ENCODE measurements around the gene MED13L.

The MED13L gene

DNA sequence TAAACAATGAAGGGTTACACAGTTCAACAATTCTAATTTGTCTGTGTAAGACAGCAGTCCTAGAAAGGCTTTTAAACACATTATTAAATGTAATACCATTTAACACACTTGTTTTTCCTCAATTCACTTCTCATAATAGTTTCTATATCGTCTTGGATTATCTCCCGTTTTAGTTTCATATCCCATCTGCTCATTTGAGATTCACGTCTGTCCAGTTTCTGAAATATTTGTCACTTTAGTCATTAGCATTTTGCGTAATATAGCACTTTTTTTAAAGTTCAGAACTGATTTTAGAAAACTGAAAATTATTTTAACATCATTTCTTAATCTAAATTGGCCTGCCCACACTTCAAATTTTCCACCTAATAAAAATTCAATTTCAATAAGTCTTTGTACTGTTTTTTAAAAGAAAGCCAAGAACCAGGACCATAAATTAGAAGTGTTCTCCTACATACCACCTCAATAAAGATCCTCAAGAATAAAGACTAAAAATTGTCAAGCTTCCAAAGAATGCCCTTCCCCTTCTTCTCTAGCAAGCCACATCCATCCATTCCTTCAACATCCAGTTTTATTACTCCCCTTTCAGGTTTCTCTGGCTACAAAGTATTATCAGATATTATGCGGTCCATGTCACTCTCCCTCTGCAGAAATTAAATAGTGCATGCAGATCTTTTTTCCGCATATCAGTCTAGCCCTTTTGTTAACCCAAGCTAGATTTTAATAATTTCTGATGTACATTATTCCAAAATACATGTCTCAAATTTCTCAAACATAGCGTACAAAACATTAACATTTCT lies 11.9 kb downstream of the MED13L start:
- TF ChIP-seq Cebpa-rat (IDR thresholded peaks at IDR 0.05) = no peak
- H3K4me2 ChIP-seq = peak overlapping the region; percentile 16 to 89 (median 60); a peak in 18 of 22 replicates
- peaks cover 59 to 97% (median 80%) of the 10 kb centered on the region in 10 experiments for H3K4me1 ChIP-seq
- no peak overlapping the region for H3K4me3 ChIP-seq
- H3K9ac ChIP-seq = peak overlapping the region in 1 of 11 experiments; percentile 59; a peak in 1 of 22 replicates
- peaks cover 100% of the 10 kb centered on the region in 11 experiments for H4K20me1 ChIP-seq
- H3K27ac ChIP-seq = no peak overlapping the region
- H3K9me3 ChIP-seq (replicated peaks in 1 of 11) = no peaks in the 10 kb centered on the region
- H3K36me3 ChIP-seq = no peaks in the 10 kb centered on the region
- H3K27me3 ChIP-seq = no peaks in the 10 kb centered on the region

DNA sequence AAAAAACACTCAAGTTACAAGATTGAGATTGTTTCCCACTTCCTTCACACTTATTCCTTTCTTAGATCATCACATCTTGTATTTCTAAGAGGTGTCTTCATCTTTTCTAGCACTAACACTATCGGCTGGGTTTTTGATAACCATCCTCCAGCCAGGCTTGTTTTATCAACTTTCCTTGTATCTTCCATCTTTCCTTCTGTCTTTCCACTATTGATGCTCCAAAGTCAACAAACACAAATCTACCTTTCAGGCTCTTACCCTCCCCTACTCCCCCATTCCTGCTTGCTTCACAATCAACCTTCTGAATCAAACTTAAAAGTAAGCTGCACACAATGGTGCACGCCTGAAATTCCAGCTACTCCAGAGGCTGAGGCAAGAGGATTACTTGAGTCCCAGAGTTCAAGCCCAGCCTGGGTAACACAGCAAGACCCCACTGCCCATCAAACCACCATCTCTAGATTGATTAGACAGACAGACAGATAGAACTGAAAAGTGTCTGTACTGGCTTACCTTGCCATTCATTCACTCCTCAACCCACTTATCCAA lies 12.9 kb downstream of the MED13L start:
- Histone ChIP-seq H4K20me1 (peaks cover 100% of the 10 kb centered on the region in 11 experiments), H3K4me1 (peaks cover 55 to 95% (median 72%) of the 10 kb centered on the region in 10 experiments), H3K4me3 (no peak overlapping the region), H3K4me2 (peak overlapping the region; percentile 25 to 85 (median 59); a peak in 20 of 22 replicates), H3K27me3 (no peaks in the 10 kb centered on the region), H3K27ac (peak overlapping the region in 2 of 11 experiments; percentile 2 to 16; a peak in 2 of 22 replicates), H3K9ac (peak overlapping the region in 1 of 11 experiments; percentile 9; a peak in 1 of 22 replicates), H3K36me3 (0 out of 22 replicates have a peak, but pooled peaks cover 0 to 6% (median 0%) of the 10 kb centered on the region in 11 experiments), H3K9me3 (replicated peaks in 1 of 11) (no peaks in the 10 kb centered on the region)
- TF ChIP-seq Cebpa-rat (IDR thresholded peaks at IDR 0.05) = no peak

DNA sequence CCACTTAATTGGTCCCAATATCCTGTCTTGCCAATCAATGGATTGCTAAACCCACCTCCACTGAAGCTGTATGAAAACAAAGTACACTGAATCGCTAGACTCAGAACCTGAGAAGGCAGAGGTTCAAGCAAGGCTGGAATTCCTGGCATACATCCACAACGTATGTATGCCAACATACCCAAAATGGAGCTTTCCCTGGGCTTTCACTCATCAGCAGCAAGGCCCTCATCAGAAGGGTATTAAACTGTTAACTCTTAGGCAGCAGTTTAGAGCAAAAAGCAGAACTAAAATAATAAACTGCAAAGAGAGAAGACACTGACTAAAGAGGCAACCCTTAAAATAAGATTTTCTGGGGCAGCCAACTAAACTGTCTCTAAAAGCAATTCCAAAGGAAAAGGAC lies 13.6 kb downstream of the MED13L start:
- H3K4me2 ChIP-seq = peak overlapping the region; percentile 2 to 85 (median 40); a peak in 19 of 22 replicates
- no peak overlapping the region; a peak in 1 of 22 replicates for H3K9ac ChIP-seq
- no peaks in the 10 kb centered on the region for H3K27me3 ChIP-seq
- H3K36me3 ChIP-seq = 0 out of 22 replicates have a peak, but pooled peaks cover 0 to 6% (median 0%) of the 10 kb centered on the region in 11 experiments
- no peaks in the 10 kb centered on the region for H3K9me3 ChIP-seq (replicated peaks in 1 of 11)
- peak overlapping the region in 1 of 11 experiments; percentile 16; a peak in 1 of 22 replicates for H3K27ac ChIP-seq
- H3K4me3 ChIP-seq = no peak overlapping the region
- peaks cover 51 to 88% (median 66%) of the 10 kb centered on the region in 10 experiments for H3K4me1 ChIP-seq
- peaks cover 100% of the 10 kb centered on the region in 11 experiments for H4K20me1 ChIP-seq
- TF ChIP-seq Cebpa-rat (IDR thresholded peaks at IDR 0.05) = no peak

DNA sequence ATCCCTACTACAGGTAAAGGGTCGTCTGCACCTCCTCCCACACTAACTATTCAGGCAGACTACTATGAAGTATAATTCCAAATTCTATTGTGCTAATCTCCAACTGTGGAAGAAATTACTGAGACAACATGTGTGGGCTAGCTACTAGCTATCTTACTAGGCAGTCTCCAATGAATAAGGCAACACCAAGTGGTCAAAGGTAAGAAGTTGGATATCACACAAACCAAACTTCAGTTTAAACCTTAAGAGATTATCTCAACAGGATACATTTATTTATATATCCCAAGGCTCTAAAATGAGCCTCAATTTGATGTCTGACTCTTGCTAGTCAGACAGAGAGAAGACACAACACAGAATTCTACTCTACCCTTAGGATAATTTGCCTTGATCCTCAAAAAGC lies 14.1 kb downstream of the MED13L start:
- H3K27ac ChIP-seq = 0 out of 22 replicates have a peak overlapping the region, but pooled peaks of 1 of the 11 experiments have one; percentile 16
- H3K27me3 ChIP-seq = no peaks in the 10 kb centered on the region
- TF ChIP-seq Cebpa-rat (IDR thresholded peaks at IDR 0.05) = no peak
- H3K4me1 ChIP-seq = peaks cover 51 to 87% (median 65%) of the 10 kb centered on the region in 10 experiments
- no peak overlapping the region for H3K9ac ChIP-seq
- no peaks in the 10 kb centered on the region for H3K9me3 ChIP-seq (replicated peaks in 1 of 11)
- H4K20me1 ChIP-seq = peaks cover 100% of the 10 kb centered on the region in 11 experiments
- no peak overlapping the region for H3K4me3 ChIP-seq
- H3K36me3 ChIP-seq = 0 out of 22 replicates have a peak, but pooled peaks cover 0 to 6% (median 0%) of the 10 kb centered on the region in 11 experiments
- H3K4me2 ChIP-seq = peak overlapping the region in 10 of 11 experiments; percentile 2 to 85 (median 50); a peak in 19 of 22 replicates

DNA sequence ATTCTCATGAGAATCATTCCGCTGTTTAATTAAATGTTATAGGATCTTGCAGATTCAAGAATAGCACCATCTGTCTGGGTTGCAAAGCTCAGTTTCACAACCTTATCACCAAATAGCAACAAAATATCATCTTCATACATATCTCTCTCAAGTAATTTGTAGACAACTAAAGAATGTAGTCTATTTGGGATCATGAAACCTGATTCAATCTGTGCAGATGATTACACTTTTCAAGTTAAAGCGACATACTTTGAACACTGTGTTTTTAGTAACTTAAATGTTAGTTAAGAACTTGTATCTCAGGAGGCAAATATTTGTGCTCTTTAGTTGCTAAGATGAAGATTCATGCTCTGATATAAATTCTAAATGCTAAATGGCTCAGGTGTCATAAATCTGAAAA lies 14.8 kb downstream of the MED13L start:
- Histone ChIP-seq H3K36me3 (0 out of 22 replicates have a peak, but pooled peaks cover 0 to 6% (median 0%) of the 10 kb centered on the region in 11 experiments), H3K27ac (no peak overlapping the region), H3K27me3 (no peaks in the 10 kb centered on the region), H3K9ac (no peak overlapping the region), H4K20me1 (peaks cover 100% of the 10 kb centered on the region in 11 experiments), H3K4me3 (no peak overlapping the region), H3K4me1 (peaks cover 50 to 87% (median 65%) of the 10 kb centered on the region in 10 experiments), H3K4me2 (peak overlapping the region in 2 of 11 experiments; percentile 6 to 19; a peak in 2 of 22 replicates), H3K9me3 (replicated peaks in 1 of 11) (no peaks in the 10 kb centered on the region)
- no peak for TF ChIP-seq Cebpa-rat (IDR thresholded peaks at IDR 0.05)

DNA sequence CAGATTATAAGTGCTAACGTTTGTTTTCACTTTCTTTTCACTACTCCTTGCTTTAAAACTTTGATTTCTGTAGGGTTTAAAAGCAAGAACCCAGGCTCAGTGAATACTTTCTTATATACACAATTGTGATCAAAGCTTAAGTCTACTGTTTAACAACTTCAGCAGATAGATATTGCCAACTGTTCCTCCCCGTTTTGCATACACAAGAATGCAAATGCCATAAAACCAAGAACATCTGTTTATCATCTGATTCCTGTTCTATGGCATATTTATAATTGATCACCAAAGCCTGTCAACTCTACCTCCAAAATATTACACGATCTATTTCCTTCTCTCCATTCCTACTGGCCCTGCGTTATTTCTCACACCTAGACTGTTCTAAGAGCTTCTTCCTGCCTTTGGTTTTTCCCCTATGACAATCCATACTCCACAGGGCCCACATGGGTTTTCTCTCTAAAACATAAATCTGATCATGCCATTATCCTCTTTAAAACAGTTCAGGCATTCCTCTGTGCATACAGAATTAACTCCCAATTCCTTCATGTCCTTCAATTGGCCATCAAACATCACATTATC lies 15.9 kb downstream of the MED13L start:
- Histone ChIP-seq H3K4me1 (peaks cover 43 to 87% (median 64%) of the 10 kb centered on the region in 10 experiments), H3K4me3 (no peak overlapping the region), H3K27me3 (no peaks in the 10 kb centered on the region), H3K9ac (no peak overlapping the region), H3K36me3 (0 out of 22 replicates have a peak, but pooled peaks cover 0 to 6% (median 0%) of the 10 kb centered on the region in 11 experiments), H3K4me2 (peak overlapping the region in 5 of 11 experiments; percentile 4 to 53 (median 14); a peak in 5 of 22 replicates), H4K20me1 (peaks cover 100% of the 10 kb centered on the region in 11 experiments), H3K27ac (no peak overlapping the region), H3K9me3 (replicated peaks in 1 of 11) (no peaks in the 10 kb centered on the region)
- TF ChIP-seq Cebpa-rat (IDR thresholded peaks at IDR 0.05) = no peak

DNA sequence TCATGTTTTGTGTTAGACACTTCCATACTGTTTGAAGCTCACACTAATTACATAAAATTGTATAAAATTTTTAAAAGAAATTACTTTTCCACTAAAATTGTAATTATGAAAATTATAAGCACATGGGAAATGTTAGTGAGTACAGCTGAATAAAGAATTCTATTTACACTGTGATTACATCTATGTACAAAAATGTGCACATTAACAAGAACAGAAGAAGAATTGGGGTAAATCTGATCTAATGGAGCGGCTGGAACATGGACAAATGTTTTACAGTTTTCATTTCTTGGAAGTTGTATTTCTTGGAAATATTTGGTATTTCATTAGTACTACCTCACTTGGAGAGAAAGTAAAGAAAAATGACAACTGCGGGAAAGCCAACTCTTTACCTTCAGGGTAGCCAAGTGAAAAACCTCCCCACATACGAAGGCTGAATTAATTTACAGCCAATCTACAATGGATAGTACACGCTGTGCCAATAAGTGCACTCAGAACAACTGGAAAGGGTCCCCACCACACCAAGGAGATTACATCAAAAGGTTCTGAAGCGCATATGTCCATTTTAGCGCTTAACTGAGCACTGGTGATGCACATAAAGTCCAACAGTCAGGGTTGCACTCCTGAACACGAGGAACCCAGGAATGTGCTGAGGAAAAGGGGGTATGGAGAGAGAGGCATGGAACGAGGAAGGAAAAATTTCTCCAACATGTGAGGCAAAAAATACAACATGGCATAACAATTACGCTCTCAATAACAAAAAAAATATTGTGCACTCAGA lies 17.5 kb downstream of the MED13L start:
- Histone ChIP-seq H4K20me1 (peaks cover 100% of the 10 kb centered on the region in 11 experiments), H3K27me3 (no peaks in the 10 kb centered on the region), H3K9ac (no peak overlapping the region), H3K4me3 (no peak overlapping the region), H3K4me1 (peaks cover 26 to 83% (median 49%) of the 10 kb centered on the region in 10 experiments), H3K4me2 (peak overlapping the region in 5 of 11 experiments; percentile 11 to 53 (median 13); a peak in 1 of 22 replicates), H3K36me3 (0 out of 22 replicates have a peak, but pooled peaks cover 0 to 6% (median 0%) of the 10 kb centered on the region in 11 experiments), H3K9me3 (replicated peaks in 1 of 11) (peaks cover 0 to under 1% (median 0%) of the 10 kb centered on the region in 11 experiments; a peak in 1 of 22 replicates), H3K27ac (no peak overlapping the region)
- TF ChIP-seq Cebpa-rat (IDR thresholded peaks at IDR 0.05) = no peak

DNA sequence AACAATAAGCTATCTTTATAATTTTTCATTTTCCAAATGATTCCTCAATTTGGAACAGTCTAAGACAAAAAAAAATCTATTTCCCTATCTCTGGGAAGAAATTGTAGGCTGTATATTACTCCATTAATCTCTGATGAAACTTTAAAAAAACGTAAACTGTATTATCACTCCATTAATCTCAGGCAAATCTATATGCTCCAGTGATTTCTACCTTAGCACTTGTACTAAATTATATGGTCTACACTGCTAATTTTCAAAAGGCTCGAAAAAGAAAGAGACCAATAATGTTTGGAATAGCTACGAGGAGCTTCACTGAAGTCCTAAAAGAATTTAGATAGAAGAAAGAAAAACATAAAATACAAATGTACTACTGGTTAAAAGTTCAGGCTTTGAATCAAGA lies 19.7 kb downstream of the MED13L start:
- peaks cover 97 to 100% (median 100%) of the 10 kb centered on the region in 11 experiments for H4K20me1 ChIP-seq

More for the DNA sequence above, 19.7 kb downstream of the MED13L start:
- no peaks in the 10 kb centered on the region for H3K27me3 ChIP-seq
- no peak for TF ChIP-seq Cebpa-rat (IDR thresholded peaks at IDR 0.05)
- no peak overlapping the region for H3K27ac ChIP-seq
- no peak overlapping the region; a peak in 1 of 22 replicates for H3K9ac ChIP-seq
- no peak overlapping the region for H3K4me3 ChIP-seq
- H3K9me3 ChIP-seq (replicated peaks in 1 of 11) = peaks cover 0 to 22% (median 18%) of the 10 kb centered on the region in 11 experiments; a peak in 20 of 22 replicates
- peaks cover 9 to 61% (median 29%) of the 10 kb centered on the region in 10 experiments; a peak in 19 of 20 replicates for H3K4me1 ChIP-seq
- peaks cover 0 to 18% (median 12%) of the 10 kb centered on the region in 11 experiments; a peak in 13 of 22 replicates for H3K36me3 ChIP-seq
- peak overlapping the region in 4 of 11 experiments; percentile 1 to 33 (median 17); a peak in 5 of 22 replicates for H3K4me2 ChIP-seq

Measured in BLaER1 treated with 17β-estradiol and CSF1 and Interleukin-3, amounts not matched to agents 10 nM and 100 nM (cell line).